HCT116 (cell line): Measurements from ENCODE around the gene ABHD1. TPM values are rescaled to one million over a fixed set of nuclear protein-coding genes. Genes with fewer than 3 reads are reported as not detected.

ENCODE experiments used
- ATAC-seq: fragments of 200-7000 bp; cut with Tn5 transposase; 2 replicates; pipeline ENCODE4 v1.9.1; 2020; ENCODE audit warnings: mild to moderate bottlenecking, moderate library complexity
- BruUV-seq: library from RNA; stranded (reverse); fragments of 400-500 nt; replicated peaks from 2 replicates; lab custom pipeline; 2021; lab: Mats Ljungman, UMichigan
- CTCF ChIA-PET: fragments of 300-600 bp; sonication (Branson Sonifier 250); formaldehyde crosslinking; loops from one replicate; lab custom pipeline; 2021; ENCODE audit warnings: antibody characterized with exemption; lab: Charles Lee
- POLR2A ChIA-PET: fragments of 300-600, 350-600 bp; sonication (Branson Sonifier 250); formaldehyde crosslinking; loops from one replicate; lab custom pipeline; 2021; ENCODE audit warnings: antibody characterized with exemption; lab: Charles Lee
- RAD21 ChIA-PET, 2 experiments: fragments of 300-600 bp; sonication (Branson Sonifier 250); formaldehyde crosslinking; loops; one replicate each; lab custom pipeline; 2023; ENCODE audit warnings: low total read pairs in 2 of 2; ENCODE audit not compliant: uncharacterized antibody in 2 of 2, unreplicated experiment in 2 of 2, low non-redundant PET in 1 of 2; lab: Charles Lee
- DNase-seq: peaks from one replicate; pipeline ENCODE4 v3.0.0-alpha.2; 2010; ENCODE audit warnings: low read depth, low spot score
- H2AFZ ChIP-seq: fragments of 200-600 bp; shearing (Covaris generic), sonication (generic); 2 replicates; pipeline ENCODE4 v1.6.1; 2017; ENCODE audit warnings: low read depth, mixed run types, mixed read lengths, antibody characterized with exemption, low read length; ENCODE audit not compliant: poor library complexity, severe bottlenecking
- H3K27ac ChIP-seq: 2 replicates; pipeline ENCODE4 v1.5.1; 2012; ENCODE audit warnings: low read depth, low read length
- H3K27me3 ChIP-seq: fragments of 200-600 bp; sonication (generic); 2 replicates; pipeline ENCODE4 v1.6.1; 2016; ENCODE audit warnings: mixed run types, low read length, mixed read lengths; ENCODE audit not compliant: insufficient read depth
- H3K36me3 ChIP-seq, 2 experiments: fragments of 200-500 bp in 1 of 2; fragments of 200-600 bp in 1 of 2; sonication (Bioruptor generic) in 1 of 2; sonication (generic) in 1 of 2; 2 replicates each; pipeline versions ENCODE4 v1.5.1 to v1.6.1; 2014 to 2016; ENCODE audit warnings: low read length in 2 of 2, inconsistent platforms in 1 of 2, mixed read lengths in 1 of 2, mixed run types in 1 of 2; ENCODE audit not compliant: insufficient read depth in 2 of 2, control insufficient read depth in 1 of 2
- H3K4me1 ChIP-seq, 2 experiments: fragments of 200-600 bp in 1 of 2; sonication (generic) in 1 of 2; 2 replicates each; pipeline versions ENCODE4 v1.5.1 to v1.6.1; 2012 to 2017; ENCODE audit warnings: low read length in 2 of 2, inconsistent platforms in 1 of 2, mild to moderate bottlenecking in 1 of 2, mixed read lengths in 1 of 2, mixed run types in 1 of 2, moderate library complexity in 1 of 2; ENCODE audit not compliant: insufficient read depth in 2 of 2, control insufficient read depth in 1 of 2
- H3K4me2 ChIP-seq: fragments of 200-600 bp; sonication (generic); 2 replicates; pipeline ENCODE4 v1.6.1; 2017; ENCODE audit warnings: mixed run types, low read length, mixed read lengths
- H3K4me3 ChIP-seq, 2 experiments: fragments of 200-600 bp in 1 of 2; sonication (generic) in 1 of 2; replicated peaks in 1 of 2; 2 replicates each; pipeline ENCODE4 v1.5.1; 2011 to 2016; ENCODE audit warnings: low read length in 2 of 2, control low read depth in 1 of 2, low read depth in 1 of 2, mild to moderate bottlenecking in 1 of 2, mixed read lengths in 1 of 2, mixed run types in 1 of 2
- H3K79me2 ChIP-seq: fragments of 200-600 bp; sonication (generic); 2 replicates; pipeline ENCODE4 v1.6.1; 2017; ENCODE audit warnings: mild to moderate bottlenecking, mixed run types, low read length, moderate library complexity, mixed read lengths; ENCODE audit not compliant: insufficient read depth
- H3K9ac ChIP-seq: fragments of 200-600 bp; sonication (generic); 2 replicates; pipeline ENCODE4 v1.6.1; 2016; ENCODE audit warnings: low read length, mixed read lengths
- H3K9me2 ChIP-seq: fragments of 200-600 bp; sonication (generic), shearing (Covaris generic); 2 replicates; pipeline ENCODE4 v1.6.1; 2017; ENCODE audit warnings: mixed run types, mild to moderate bottlenecking, moderate library complexity; ENCODE audit not compliant: insufficient read depth
- H3K9me3 ChIP-seq, 2 experiments: fragments of 200-500 bp in 1 of 2; fragments of 200-600 bp in 1 of 2; sonication (Bioruptor generic) in 1 of 2; sonication (generic) in 1 of 2; 2 replicates each; pipeline ENCODE4 v1.6.1; 2014 to 2017; ENCODE audit warnings: low read length in 2 of 2, mixed read lengths in 2 of 2, inconsistent platforms in 1 of 2, low read depth in 1 of 2, mild to moderate bottlenecking in 1 of 2, mixed run types in 1 of 2, moderate library complexity in 1 of 2; ENCODE audit not compliant: control insufficient read depth in 1 of 2, insufficient read depth in 1 of 2
- H4K20me1 ChIP-seq: fragments of 200-600 bp; sonication (generic), shearing (Covaris generic); 2 replicates; pipeline ENCODE4 v1.6.1; 2017; ENCODE audit warnings: mixed run types, mild to moderate bottlenecking, moderate library complexity; ENCODE audit not compliant: insufficient read depth
- ATF3 ChIP-seq: IDR thresholded peaks from 2 replicates; pipeline ENCODE4 v1.6.1; 2012
- CBX3 ChIP-seq: IDR thresholded peaks from 2 replicates; pipeline ENCODE4 v1.6.1; 2012; ENCODE audit warnings: low read depth
- CEBPB ChIP-seq: IDR thresholded peaks from 2 replicates; pipeline ENCODE4 v1.6.1; 2012; ENCODE audit warnings: low read depth
- CTCF ChIP-seq, 3 experiments: fragments of 200-600 bp in 1 of 3; sonication (generic) in 1 of 3; IDR thresholded peaks in 2 of 3; conservative IDR thresholded peaks in 1 of 3; 2 replicates each; pipeline ENCODE4 v1.5.1; 2012 to 2017; ENCODE audit warnings: low read depth in 2 of 3, low read length in 2 of 3, antibody characterized with exemption in 1 of 3, borderline replicate concordance in 1 of 3, control low read depth in 1 of 3, mild to moderate bottlenecking in 1 of 3, mixed read lengths in 1 of 3, mixed run types in 1 of 3, moderate library complexity in 1 of 3; ENCODE audit not compliant: insufficient read depth in 1 of 3
- EGR1 ChIP-seq: IDR thresholded peaks from 2 replicates; pipeline ENCODE4 v1.6.1; 2012; ENCODE audit warnings: low read depth
- ELF1 ChIP-seq: IDR thresholded peaks from 2 replicates; pipeline ENCODE4 v1.6.1; 2012; ENCODE audit warnings: low read depth, borderline replicate concordance
- FOSL1 ChIP-seq: IDR thresholded peaks from 2 replicates; pipeline ENCODE4 v1.6.1; 2012; ENCODE audit warnings: low read depth
- JUND ChIP-seq: IDR thresholded peaks from 2 replicates; pipeline ENCODE4 v1.6.1; 2012
- MAX ChIP-seq: IDR thresholded peaks from 2 replicates; pipeline ENCODE4 v1.6.1; 2012
- POLR2A ChIP-seq: IDR thresholded peaks from 2 replicates; pipeline ENCODE4 v1.7.0; 2011; ENCODE audit warnings: borderline replicate concordance; ENCODE audit not compliant: insufficient read depth, insufficient read length; ENCODE audit errors: extremely low read depth
- RAD21 ChIP-seq: IDR thresholded peaks from 2 replicates; pipeline ENCODE4 v1.6.1; 2012; ENCODE audit warnings: low read depth, mild to moderate bottlenecking
- SIN3A ChIP-seq: IDR thresholded peaks from 2 replicates; pipeline ENCODE4 v1.6.1; 2012; ENCODE audit warnings: low read depth
- SP1 ChIP-seq: IDR thresholded peaks from 2 replicates; pipeline ENCODE4 v1.6.1; 2012; ENCODE audit warnings: low read depth
- SRF ChIP-seq: IDR thresholded peaks from 2 replicates; pipeline ENCODE4 v1.6.1; 2012; ENCODE audit warnings: low read depth
- TCF7L2 ChIP-seq: IDR thresholded peaks from 2 replicates; pipeline ENCODE4 v1.7.0; 2011; ENCODE audit warnings: borderline replicate concordance, inconsistent platforms; ENCODE audit not compliant: insufficient read depth, insufficient read length; ENCODE audit errors: extremely low read depth
- YY1 ChIP-seq: IDR thresholded peaks from 2 replicates; pipeline ENCODE4 v1.6.1; 2011; ENCODE audit warnings: low read length, low read depth, moderate library complexity, mild to moderate bottlenecking; ENCODE audit not compliant: insufficient replicate concordance; ENCODE audit errors: extremely low read depth
- ZBTB33 ChIP-seq: IDR thresholded peaks from 2 replicates; pipeline ENCODE4 v1.6.1; 2011; ENCODE audit warnings: mild to moderate bottlenecking, low read length, moderate library complexity; ENCODE audit not compliant: insufficient replicate concordance; ENCODE audit errors: extremely low read depth
- ZFX ChIP-seq: fragments of 450-650 bp; IDR thresholded peaks from 2 replicates; pipeline ENCODE4 v1.6.1; 2017
- ZNF274 ChIP-seq: fragments of 200-500 bp; sonication (Bioruptor generic); IDR thresholded peaks from 2 replicates; pipeline ENCODE4 v1.6.1; 2014; ENCODE audit warnings: mild to moderate bottlenecking, low read depth, low read length, inconsistent platforms
- intact Hi-C: fragments of 100-400 bp; cut with micrococcal nuclease; formaldehyde crosslinking; loops from 2 replicates; pipeline ENCODE4 v1.10.0; 2022
- total RNA-seq: library from RNA; stranded (reverse); gene quantifications from one replicate; pipeline ENCODE4 v1.2.1, GENCODE V29; 2021; ENCODE audit not compliant: unreplicated experiment

Gene ABHD1
- total RNA-seq, 1 experiment from 2014 or later = not detected

GRCh38 chr2:27135478-27135955 lies 11.9 kb downstream of the ABHD1 start:
- H3K9me2 ChIP-seq = no peaks in the 10 kb centered on the region
- no peak for ATAC-seq
- H3K4me3 ChIP-seq = no peak overlapping the region
- H3K36me3 ChIP-seq = peaks cover 12 to 20% of the 10 kb centered on the region in 2 experiments; a peak in 3 of 4 replicates
- peaks cover 4 to 19% of the 10 kb centered on the region in 2 experiments; a peak in 3 of 4 replicates for H3K4me1 ChIP-seq
- H3K27me3 ChIP-seq = no peaks in the 10 kb centered on the region
- RAD21 ChIA-PET = no interaction called here
- DNase-seq = no peak
- no peak overlapping the region for H3K4me2 ChIP-seq
- H3K9ac ChIP-seq = no peak overlapping the region
- H4K20me1 ChIP-seq = no peaks in the 10 kb centered on the region
- peaks cover 20% of the 10 kb centered on the region for H3K79me2 ChIP-seq
- CTCF ChIA-PET = no interaction called here
- TF ChIP-seq RAD21 (no peak), POLR2A (no peak), JUND (no peak), FOSL1 (no peak), ELF1 (no peak), ATF3 (no peak), CEBPB (no peak), EGR1 (no peak), CTCF (IDR thresholded peaks at IDR 0.05 in 2 of 3, conservative IDR thresholded peaks at IDR 0.05 in 1 of 3; ENCODE audit: borderline replicate concordance in 1 of 3, insufficient read depth in 1 of 3, low read depth in 2 of 3, low read length in 2 of 3) (no peak), TCF7L2 (no peak), SP1 (no peak), ZFX (no peak), MAX (no peak), ZBTB33 (no peak), YY1 (no peak), SRF (no peak), ZNF274 (no peak), SIN3A (no peak), CBX3 (no peak)
- TF ChIP-seq, all 23 proteins: peak for 0
- no TSS peak for BruUV-seq
- H3K9me3 ChIP-seq = no peaks in the 10 kb centered on the region
- POLR2A ChIA-PET = no interaction called here
- intact Hi-C loops = no loop called here
- peak overlapping the region; percentile 36; the same call in 1 of the 2 replicates for H3K27ac ChIP-seq
- no peak overlapping the region for H2AFZ ChIP-seq
